GM21367 (cell line): ENCODE results near the gene FHOD3.
"Not testable (repeated sequence)": the region's sequence is repeated elsewhere in the genome, so short reads cannot be mapped to it uniquely, and the experiment has no call there.

Experiments
- ATAC-seq: cut with Tn5 transposase; IDR thresholded peaks from one replicate; pipeline ENCODE4 v1.9.1; 2021; ENCODE audit not compliant: unreplicated experiment

FHOD3 gene

GRCh38 chr18:36348331-36348730 is 50.8 kb downstream of the FHOD3 start:
- ATAC-seq: no peak

DNA sequence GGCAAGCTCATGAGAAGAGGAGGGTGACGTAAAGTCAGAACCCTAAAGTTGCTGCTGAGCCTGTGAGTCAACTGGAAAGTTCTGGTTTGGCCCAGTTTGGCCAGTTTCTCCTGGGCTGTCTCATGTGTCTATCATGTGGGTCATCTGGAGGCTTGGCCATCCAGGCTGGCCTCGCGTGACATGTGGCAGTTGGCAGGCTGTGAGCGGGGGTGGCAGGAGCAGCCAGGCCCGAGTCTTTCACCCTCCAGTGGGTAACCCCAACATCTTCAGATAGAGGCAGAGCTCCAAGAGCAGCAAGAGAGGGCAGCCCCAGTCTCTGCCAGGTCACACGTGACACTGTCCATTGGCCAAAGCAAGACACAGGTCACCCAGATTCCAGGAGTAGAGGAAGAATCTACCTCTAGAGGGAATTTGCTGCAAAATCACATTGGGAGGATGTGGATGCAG is 51.5 kb downstream of the FHOD3 start:
- ATAC-seq: no peak

- ATAC-seq: no peak
Observed at GRCh38 chr18:36349552-36349951, 52.0 kb downstream of the FHOD3 start.

DNA sequence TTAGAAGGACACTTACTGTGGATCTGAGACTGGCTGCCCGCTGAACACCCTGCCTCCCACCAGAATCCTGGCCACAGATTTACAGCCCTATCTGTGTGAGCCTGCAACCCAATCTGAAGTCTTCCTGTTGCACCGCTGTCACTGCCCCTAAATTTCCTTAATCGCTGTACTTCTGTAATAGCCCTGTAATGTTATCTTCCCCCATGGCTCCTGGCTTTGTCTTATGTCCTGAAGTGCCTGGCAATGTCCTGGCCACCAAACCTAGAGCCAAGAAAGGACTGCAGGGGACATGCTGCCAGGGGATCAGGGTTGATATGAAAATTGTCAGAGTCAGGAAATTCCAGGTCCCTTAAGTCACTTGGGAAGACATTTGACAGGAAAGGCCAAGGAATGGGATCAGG is 52.7 kb downstream of the FHOD3 start:
- ATAC-seq: no peak

- no peak for ATAC-seq
Observed at GRCh38 chr18:36350839-36351469, 53.4 kb downstream of the FHOD3 start.

DNA sequence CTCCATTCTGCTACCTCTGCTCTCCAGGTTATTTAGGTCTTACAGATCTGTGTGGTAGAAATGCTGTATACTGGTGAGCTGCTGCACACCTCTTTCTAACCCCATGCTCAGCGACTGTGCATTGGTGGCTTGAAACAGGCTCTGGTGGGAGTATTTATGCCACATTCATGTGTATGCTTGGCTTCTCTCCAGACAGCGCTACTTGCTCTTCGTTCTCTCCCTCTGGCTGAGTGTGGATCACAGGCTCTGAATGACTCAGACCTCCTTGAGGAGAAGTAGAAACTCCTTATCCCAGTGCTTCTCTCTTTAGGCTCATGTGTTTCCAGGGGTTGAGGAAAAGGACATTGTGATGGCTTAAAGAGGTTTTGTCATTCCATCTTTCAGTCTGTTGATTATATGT is 54.9 kb downstream of the FHOD3 start:
- no peak for ATAC-seq

DNA sequence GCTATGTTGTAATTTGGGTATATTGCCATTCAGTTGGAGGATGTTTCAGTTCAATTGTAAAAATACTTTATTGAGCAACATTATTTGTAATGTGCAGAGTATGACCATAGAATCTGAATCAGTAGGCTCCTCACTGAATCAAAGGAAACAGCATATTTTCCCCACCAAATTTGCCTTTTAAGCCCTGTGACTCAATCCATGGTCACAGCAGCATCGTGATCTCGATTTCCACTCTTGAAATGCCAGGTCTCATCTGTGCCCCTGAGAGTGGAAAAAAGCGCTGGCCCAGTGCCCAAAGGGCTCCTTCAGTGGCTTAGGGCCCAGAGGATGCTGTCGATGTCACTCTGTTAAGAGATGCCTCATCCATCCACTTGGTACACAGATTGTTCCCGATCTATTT is 57.5 kb downstream of the FHOD3 start:
- no peak for ATAC-seq

- ATAC-seq: no peak
Observed at GRCh38 chr18:36355511-36355910, 58.0 kb downstream of the FHOD3 start.

DNA sequence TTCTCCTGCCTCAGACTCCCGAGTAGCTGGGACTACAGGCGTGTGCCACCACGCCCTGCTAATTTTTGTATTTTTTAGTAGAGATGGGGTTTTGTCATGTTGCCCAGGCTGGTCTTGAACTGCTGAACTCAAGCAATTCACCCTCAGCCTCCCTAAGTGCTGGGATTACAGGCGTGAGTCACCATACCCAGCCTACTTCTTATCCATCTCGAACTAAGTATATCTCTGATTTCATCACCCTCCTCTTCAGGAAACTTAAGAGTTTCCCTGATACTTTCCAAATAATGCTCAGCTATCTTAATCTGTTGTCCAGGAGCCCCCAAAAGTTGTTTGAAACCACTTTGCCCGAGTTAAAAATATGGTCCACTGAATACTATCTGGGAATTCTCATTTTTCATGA is 59.2 kb downstream of the FHOD3 start:
- ATAC-seq: not testable (repeated sequence)

DNA sequence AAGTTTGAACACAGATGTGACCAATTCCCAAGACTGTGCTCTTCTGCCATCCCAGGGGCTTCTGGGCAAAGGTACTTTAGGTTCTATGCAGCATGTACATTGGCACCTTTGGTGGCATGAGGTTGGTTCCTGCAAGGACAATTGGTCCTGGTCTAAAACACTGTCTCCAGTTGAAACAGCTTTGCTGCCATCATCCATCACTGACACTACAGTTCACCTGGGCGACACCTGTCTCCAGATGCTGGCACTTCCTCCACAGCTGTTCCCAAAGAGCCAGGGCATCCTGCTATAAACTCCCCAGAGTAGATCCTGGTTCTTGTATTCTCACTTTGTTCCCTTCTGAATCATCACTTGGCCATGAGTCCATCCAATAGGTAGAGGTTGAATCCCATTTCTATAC is 60.6 kb downstream of the FHOD3 start:
- no peak for ATAC-seq

GRCh38 chr18:36360256-36360909 is 62.9 kb downstream of the FHOD3 start:
- no peak for ATAC-seq

GRCh38 chr18:36364911-36365624 is 67.6 kb downstream of the FHOD3 start:
- ATAC-seq: no peak

DNA sequence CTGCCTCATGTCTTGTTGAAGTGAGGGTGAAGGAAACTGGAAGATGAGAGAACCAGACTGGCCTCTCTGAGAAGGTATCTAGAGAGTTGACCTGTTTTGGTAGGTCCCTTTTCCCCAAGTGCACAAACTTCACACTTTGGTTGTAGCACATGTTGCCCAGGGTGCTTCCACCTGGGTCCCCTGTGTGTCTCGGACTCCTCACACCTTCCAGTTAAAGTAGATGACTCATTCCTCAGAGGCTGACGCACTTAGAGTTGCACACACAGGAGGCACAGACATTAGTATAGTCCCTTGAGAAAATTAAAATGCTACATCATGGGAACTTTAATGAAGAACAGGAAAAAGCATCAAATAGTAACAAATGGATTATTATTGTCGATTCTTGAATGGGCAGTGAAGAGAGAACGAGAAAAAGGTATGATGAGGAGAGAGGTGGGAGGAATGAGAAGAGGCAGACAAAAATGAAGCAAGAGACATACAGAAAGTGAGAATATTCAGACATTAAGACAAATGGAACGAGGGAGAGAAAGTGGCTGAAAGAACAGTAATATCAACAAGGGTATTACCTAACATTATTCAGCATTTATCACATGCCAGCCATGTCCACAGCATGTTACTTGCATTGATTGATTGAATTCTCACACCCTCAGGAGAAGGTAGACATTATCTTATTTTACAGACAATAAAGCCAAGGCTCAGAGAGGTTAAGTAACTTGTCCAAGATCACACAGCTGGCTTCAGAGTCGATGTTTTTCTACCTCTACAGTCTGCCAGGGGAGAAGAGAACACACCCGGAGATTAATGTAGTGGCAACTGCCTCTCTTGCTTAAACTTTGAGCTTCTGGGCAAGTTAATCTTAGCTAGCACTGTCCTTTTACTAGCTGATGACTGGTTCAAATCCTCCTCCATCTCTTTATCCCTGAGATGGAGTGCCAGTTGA is 68.6 kb downstream of the FHOD3 start:
- no peak for ATAC-seq

DNA sequence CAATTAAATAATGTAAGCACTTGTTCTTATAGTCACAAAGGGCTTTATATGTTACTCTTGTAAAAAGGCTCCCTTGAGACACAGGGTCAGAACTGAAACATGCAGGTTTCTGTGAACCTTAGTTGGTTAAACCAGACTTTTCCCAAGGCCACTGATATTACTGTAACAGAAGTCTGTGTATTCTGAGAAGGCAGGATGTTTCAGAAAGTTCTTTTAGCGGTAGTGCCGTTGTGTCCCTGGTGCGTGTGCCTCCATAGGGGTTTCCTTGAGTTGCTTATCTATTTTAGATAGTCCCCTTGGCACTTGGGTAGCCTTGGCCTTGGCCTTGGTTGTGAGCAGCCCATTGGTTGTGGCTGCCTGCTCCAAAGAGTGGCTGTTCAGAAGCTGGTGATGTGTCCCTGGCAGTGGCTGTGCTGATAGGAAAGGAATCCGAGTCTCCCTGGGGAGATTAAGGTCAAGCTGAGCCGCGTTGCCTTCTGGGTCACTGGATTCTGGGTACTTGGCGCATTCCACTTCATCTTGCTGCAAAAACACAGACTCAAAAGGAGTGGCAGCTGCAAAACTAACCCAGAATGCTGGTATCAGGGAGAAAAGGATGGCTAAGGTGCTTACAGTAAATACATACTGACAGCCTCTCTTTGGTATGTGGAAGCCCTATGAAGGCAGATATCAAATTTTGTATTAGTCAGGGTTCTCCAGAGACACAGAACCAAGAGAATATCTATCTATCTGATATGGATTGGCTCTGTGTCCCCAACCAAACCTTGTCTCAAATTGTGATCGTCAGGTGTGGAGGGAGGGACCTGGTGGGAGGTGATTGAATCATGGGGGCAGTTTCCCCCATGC is 69.7 kb downstream of the FHOD3 start:
- no peak for ATAC-seq

DNA sequence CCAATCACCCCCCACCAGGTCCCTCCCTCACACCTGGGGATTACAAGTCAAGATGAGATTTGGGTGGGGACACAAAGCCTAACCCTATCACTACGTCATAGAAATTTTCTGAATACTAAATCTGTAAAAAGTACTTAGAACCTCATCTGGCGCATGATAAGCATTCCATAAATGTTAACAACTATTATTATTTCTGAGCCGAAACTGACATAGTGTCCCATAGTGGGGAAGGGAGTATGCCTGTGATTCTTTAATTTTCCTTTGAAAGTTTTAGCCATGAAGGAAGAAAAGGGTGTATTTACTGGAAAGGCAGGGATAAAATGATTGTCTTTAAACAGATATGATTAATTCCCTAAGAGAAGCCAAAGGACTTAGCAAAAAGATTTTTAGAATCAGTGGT is 71.4 kb downstream of the FHOD3 start:
- no peak for ATAC-seq

GRCh38 chr18:36372903-36373311 is 75.4 kb downstream of the FHOD3 start:
- no peak for ATAC-seq

- no peak for ATAC-seq
Observed at GRCh38 chr18:36374262-36374661, 76.7 kb downstream of the FHOD3 start.

DNA sequence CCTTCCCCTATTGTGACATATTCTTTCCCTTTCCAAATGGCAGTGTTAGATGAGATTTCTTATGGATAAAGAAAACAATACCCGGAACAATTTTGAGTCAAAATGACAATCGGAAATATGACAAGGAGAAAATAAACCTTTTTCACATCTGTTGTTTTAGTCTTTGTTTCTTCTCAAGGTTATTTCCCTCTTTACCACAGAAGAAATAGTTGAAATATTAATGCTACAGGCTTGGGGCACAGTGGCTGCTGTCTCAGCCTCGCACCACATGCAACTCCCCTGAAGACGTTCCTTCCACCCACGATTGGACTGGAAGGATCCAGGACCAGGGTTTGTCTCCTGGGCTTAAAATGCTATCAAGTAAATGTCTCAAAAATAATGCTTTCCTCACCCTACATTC is 77.6 kb downstream of the FHOD3 start:
- no peak for ATAC-seq

- ATAC-seq: no peak
Observed at GRCh38 chr18:36376361-36376760, 78.8 kb downstream of the FHOD3 start.

- ATAC-seq: no peak
Observed at GRCh38 chr18:36377626-36378025, 80.1 kb downstream of the FHOD3 start.
